G401 (cell line): ENCODE measurements around the gene STXBP6. TPM values are rescaled to one million over a fixed set of nuclear protein-coding genes. Genes with fewer than 3 reads are reported as not detected.

ENCODE experiments used
- DNase-seq: peaks from one replicate; pipeline ENCODE4 v3.0.0-alpha.2; 2015; ENCODE audit warnings: low spot score
- in situ Hi-C: cut with HindIII; loops from 2 replicates; pipeline ENCODE4 v1.10.0; 2016; ENCODE audit warnings: low sequenced_read_pairs, mixed read lengths
- total RNA-seq: library from RNA; depleted of rRNA; stranded (reverse); fragments of >200 nt; shearing (Covaris generic); gene quantifications from 2 replicates; pipeline ENCODE4 v1.2.3, GENCODE V29; 2014; rRNA removed

STXBP6 gene
- total RNA-seq, result 2.1 TPM in 1 of 2 replicates, not detected in the other

- no peak for DNase-seq
- in situ Hi-C loops, result no loop called here
Measured at GRCh38 chr14:25049568-25050268, at the start of gene STXBP6. Gene STXBP6, minus strand, starts transcription at chr14:25050147. Its CDS starts 75,329 bp downstream, at chr14:24974818.

- in situ Hi-C loops, result no loop called here
- no peak for DNase-seq
Measured at GRCh38 chr14:25097120-25097519, 47.2 kb upstream of the STXBP6 start.

GRCh38 chr14:25095736-25096437, 45.9 kb upstream of the STXBP6 start:
- in situ Hi-C loops, result no loop called here
- no peak for DNase-seq

GRCh38 chr14:25094171-25094907, 44.4 kb upstream of the STXBP6 start:
- in situ Hi-C loops, result no loop called here
- DNase-seq, result no peak

DNA sequence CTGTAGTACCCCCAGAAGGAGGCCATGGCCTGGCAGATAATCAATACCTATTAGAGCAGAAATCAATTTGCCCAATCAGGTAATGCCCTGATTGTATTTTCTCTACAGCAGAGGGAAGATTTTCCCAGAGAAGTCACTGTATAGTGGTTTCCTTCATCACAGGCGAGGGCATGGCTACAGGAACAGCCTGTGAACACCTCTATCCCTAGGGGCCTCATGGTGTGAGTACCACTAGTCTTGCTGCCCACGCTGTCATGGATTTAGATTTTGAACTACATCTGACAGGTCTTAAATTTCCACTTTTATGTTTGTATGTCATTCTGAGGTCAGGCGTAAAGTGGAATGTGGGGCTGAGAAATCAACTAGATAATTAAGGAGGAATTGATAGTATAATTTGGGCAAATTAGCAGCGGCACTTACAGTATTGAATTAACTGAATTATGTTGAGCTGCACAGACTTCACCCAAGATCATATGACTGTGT, 42.4 kb upstream of the STXBP6 start:
- in situ Hi-C loops, result no loop called here
- no peak for DNase-seq

DNA sequence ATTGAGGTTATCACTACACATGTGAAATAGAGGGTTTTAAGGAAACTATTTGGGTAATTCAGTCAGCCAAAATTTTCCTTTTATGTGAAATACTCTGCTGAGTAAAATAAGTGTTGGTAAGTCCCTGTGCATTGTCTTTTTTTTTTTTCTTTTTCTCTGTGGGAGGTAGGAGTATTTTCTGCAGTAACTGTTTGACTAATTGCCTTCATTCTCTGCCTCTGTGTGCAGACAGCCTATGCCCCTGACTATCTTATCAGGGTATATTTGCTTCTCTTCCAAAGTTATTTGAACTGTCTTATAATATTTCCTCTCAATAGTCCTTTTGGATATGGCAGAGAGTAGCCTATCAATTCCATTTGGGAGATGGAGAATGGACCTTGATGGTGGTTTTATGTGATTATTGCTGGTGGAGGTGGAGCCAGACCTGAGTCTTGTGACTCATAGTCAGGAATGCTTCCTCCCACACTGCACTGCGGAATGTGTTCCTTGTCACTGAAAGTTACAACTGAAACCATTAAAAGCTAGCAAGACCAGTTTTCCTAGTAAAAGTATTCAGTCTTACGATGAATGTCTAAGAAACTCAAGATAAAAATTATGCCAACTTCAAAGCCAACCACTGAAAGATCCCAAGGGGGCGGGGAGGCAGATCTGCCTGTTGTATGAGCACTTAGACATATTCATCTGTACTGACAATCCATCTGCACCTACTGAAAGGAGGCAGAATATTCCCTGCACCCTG, 40.9 kb upstream of the STXBP6 start:
- DNase-seq, result no peak
- in situ Hi-C loops, result no loop called here

- in situ Hi-C loops, result no loop called here
- no peak for DNase-seq
Measured at GRCh38 chr14:25090256-25090655, 40.3 kb upstream of the STXBP6 start.

- no peak for DNase-seq
- in situ Hi-C loops, result no loop called here
Measured at GRCh38 chr14:25089496-25089895, 39.5 kb upstream of the STXBP6 start.

DNA sequence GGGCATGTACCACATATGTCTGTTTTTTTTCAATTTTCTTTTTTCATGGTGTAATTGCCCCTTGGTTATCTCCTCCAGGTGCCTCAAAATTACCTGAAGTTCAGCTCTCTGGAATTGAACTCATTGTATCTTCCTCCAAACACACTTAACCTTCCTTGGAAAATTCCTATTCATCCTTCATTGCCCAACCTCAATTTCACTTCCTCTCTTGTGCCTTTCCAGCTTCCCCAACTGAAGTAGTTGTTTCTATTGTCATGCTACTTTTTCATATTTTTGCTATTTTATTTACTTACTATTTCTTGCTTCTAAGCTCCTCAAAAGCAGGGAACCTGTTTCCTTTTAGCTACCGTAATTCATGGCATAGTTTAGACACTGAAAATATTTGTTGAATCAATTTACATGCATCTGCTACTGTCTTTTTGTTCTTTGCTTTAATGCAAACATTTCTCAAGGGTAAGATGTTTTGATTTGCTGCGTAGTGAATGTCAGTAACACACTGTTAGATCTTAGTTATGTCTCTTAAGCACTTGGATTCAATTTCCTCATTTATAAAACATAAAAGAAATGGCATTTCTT, 37.0 kb upstream of the STXBP6 start:
- in situ Hi-C loops, result no loop called here
- DNase-seq, result no peak

- in situ Hi-C loops, result no loop called here
Measured at GRCh38 chr14:25086081-25086480, 36.1 kb upstream of the STXBP6 start.

DNA sequence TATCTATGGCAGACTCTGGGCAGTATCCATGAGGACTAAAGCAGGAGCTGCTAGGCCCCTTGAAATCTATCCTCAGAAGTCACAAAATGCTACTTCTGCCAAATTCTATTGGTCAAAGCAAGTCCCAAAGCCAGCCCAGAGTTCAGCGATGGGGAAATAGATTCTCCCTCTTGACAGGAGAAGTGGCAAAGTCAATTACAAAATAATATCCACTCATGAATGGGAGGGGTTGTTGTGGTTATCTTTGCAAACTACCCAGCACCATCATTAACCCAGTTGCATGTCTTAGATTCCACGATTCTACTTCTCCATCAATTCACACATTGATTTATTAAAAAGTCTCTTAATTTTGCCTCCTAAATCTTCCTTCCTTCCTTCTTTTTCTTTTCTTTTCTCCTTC, 30.7 kb upstream of the STXBP6 start:
- in situ Hi-C loops, result no loop called here
- DNase-seq, result no peak

More at GRCh38 chr14:25086081-25086480, 36.1 kb upstream of the STXBP6 start:
- no peak for DNase-seq

- in situ Hi-C loops, result no loop called here
- no peak for DNase-seq
Measured at GRCh38 chr14:25079311-25079710, 29.4 kb upstream of the STXBP6 start.

- in situ Hi-C loops, result no loop called here
Measured at GRCh38 chr14:25074099-25074685, 24.2 kb upstream of the STXBP6 start.

DNA sequence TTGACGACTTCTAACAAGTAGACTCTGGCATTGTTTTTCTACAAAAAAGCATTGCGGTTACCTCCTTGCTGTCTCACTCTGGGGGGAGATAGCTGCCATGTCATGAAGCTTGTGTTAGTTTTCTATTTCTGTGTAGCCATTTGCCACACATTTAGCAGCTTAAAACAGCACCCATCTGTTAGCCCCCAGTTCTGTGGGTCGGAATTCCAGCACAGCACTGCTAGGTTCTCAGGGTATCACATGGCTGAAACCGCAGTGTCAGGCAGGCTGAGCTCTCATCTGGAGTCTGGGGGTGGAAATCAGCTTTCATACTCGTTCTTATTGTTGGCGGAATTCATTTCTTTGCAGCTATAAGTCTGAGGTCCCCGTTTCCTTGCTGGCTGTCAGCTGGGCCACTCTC, 19.9 kb upstream of the STXBP6 start:
- in situ Hi-C loops, result no loop called here
- no peak for DNase-seq

More at GRCh38 chr14:25074099-25074685, 24.2 kb upstream of the STXBP6 start:
- no peak for DNase-seq

GRCh38 chr14:25067600-25067999, 17.7 kb upstream of the STXBP6 start:
- in situ Hi-C loops, result no loop called here
- DNase-seq, result no peak

DNA sequence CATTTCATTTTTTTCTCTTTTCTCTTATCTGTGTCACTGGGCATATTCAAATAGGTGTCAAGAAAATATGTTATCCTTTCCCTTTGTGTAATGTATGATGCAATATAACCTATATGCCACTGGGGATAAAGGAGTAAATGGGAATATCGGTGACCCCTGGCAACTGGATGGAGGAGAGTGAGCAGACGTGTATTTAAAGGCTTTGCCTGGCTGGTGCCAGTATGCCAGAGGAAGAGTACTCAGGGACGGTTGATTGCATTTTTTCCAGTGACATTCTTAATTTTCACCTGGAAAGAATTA, 12.0 kb upstream of the STXBP6 start:
- in situ Hi-C loops, result no loop called here
- DNase-seq, result no peak

GRCh38 chr14:25056688-25057078, 6.7 kb upstream of the STXBP6 start:
- in situ Hi-C loops, result no loop called here
- DNase-seq, result no peak

GRCh38 chr14:25055992-25056687, 6.2 kb upstream of the STXBP6 start:
- in situ Hi-C loops, result no loop called here
- DNase-seq, result no peak
